Measurements from ENCODE around the gene ARL5A. TPM values are rescaled to one million over a fixed set of nuclear protein-coding genes. Genes with fewer than 3 reads are reported as not detected.

Gene ARL5A
- total and polyA plus RNA-seq, 8 donors = 8.1 to 99.1 (median 28.0) TPM

- intact Hi-C loops (cut with DNase I; ENCODE audit: low total_unique reads) = no loop called here
- TF ChIP-seq POLR2AphosphoS5 (IDR thresholded peaks at IDR 0.05) = no peak
- TF ChIP-seq POLR2A (IDR thresholded peaks at IDR 0.05) = no peak
- no peak for TF ChIP-seq CTCF (IDR thresholded peaks at IDR 0.05)
- TF ChIP-seq EP300 (IDR thresholded peaks at IDR 0.05) = no peak
- peak overlapping the region; percentile 5 to 93 (median 84) for H3K27ac ChIP-seq
- no peaks in the 10 kb centered on the region for H3K27me3 ChIP-seq
- peak overlapping the region; percentile 76 to 92 (median 84) for H3K4me3 ChIP-seq
- peaks cover 11 to 57% (median 40%) of the 10 kb centered on the region in 4 donors for H3K4me1 ChIP-seq
- DNase-seq = peak in 1 of 2 donors; percentile 24
- H3K9me3 ChIP-seq = no peaks in the 10 kb centered on the region
- no peaks in the 10 kb centered on the region for H3K36me3 ChIP-seq
- 22 to 28% (median 25%) methylated on average over 6 of the region's 6 CpGs for WGBS, 5 donors
Measured at GRCh38 chr2:151826737-151827157, 1.5 kb downstream of the ARL5A start.

GRCh38 chr2:151824886-151825285 is 3.3 kb downstream of the ARL5A start:
- H3K9me3 ChIP-seq = no peaks in the 10 kb centered on the region
- H3K27ac ChIP-seq = no peak overlapping the region
- no peak for DNase-seq
- no peak overlapping the region for H3K4me3 ChIP-seq
- intact Hi-C loops (cut with DNase I; ENCODE audit: low total_unique reads) = no loop called here
- H3K36me3 ChIP-seq = no peaks in the 10 kb centered on the region
- H3K27me3 ChIP-seq = no peaks in the 10 kb centered on the region
- WGBS, 5 donors = 34 to 60% (median 41%) methylated on average over 2 of the region's 2 CpGs
- no peak for TF ChIP-seq EP300 (IDR thresholded peaks at IDR 0.05)
- TF ChIP-seq CTCF (IDR thresholded peaks at IDR 0.05) = no peak
- TF ChIP-seq POLR2AphosphoS5 (IDR thresholded peaks at IDR 0.05) = no peak
- no peak for TF ChIP-seq POLR2A (IDR thresholded peaks at IDR 0.05)
- peaks cover 11 to 57% (median 40%) of the 10 kb centered on the region in 4 donors for H3K4me1 ChIP-seq

GRCh38 chr2:151823651-151824050 is 4.6 kb downstream of the ARL5A start:
- Histone ChIP-seq H3K27me3 (no peaks in the 10 kb centered on the region), H3K36me3 (no peaks in the 10 kb centered on the region), H3K4me1 (peaks cover 7 to 53% (median 38%) of the 10 kb centered on the region in 4 donors), H3K27ac (no peak overlapping the region), H3K9me3 (no peaks in the 10 kb centered on the region), H3K4me3 (no peak overlapping the region)
- DNase-seq = no peak
- intact Hi-C loops (cut with DNase I; ENCODE audit: low total_unique reads) = no loop called here
- WGBS, 5 donors = 50 to 64% (median 55%) methylated on average over 6 of the region's 6 CpGs
- no peak for TF ChIP-seq POLR2A (IDR thresholded peaks at IDR 0.05)
- no peak for TF ChIP-seq EP300 (IDR thresholded peaks at IDR 0.05)
- TF ChIP-seq POLR2AphosphoS5 (IDR thresholded peaks at IDR 0.05) = no peak
- TF ChIP-seq CTCF (IDR thresholded peaks at IDR 0.05) = no peak

- TF ChIP-seq POLR2AphosphoS5 (IDR thresholded peaks at IDR 0.05) (no peak), CTCF (IDR thresholded peaks at IDR 0.05) (no peak), POLR2A (IDR thresholded peaks at IDR 0.05) (no peak), EP300 (IDR thresholded peaks at IDR 0.05) (no peak)
Measured at GRCh38 chr2:151819920-151820319, 8.3 kb downstream of the ARL5A start.

More at GRCh38 chr2:151819920-151820319, 8.3 kb downstream of the ARL5A start:
- H3K4me3 ChIP-seq = no peak overlapping the region
- no peak for DNase-seq
- intact Hi-C loops (cut with DNase I; ENCODE audit: low total_unique reads) = no loop called here
- 93 to 98% (median 94%) methylated on average over 2 of the region's 2 CpGs for WGBS, 5 donors
- H3K4me1 ChIP-seq = peaks cover 7 to 33% (median 15%) of the 10 kb centered on the region in 4 donors
- H3K27ac ChIP-seq = no peak overlapping the region
- no peaks in the 10 kb centered on the region for H3K27me3 ChIP-seq
- H3K36me3 ChIP-seq = peaks cover 0 to 10% (median under 1%) of the 10 kb centered on the region in 4 donors
- H3K9me3 ChIP-seq = no peaks in the 10 kb centered on the region

Measured in stomach (tissue), 9 donors.